HepG2 (cell line): Measurements from ENCODE around the gene ZNF524. TPM values are rescaled to one million over a fixed set of nuclear protein-coding genes. Genes with fewer than 3 reads are reported as not detected.

Experiments
- ARHGAP35 ChIP-seq: sonication (generic); formaldehyde crosslinking; IDR thresholded peaks from 2 replicates; pipeline ENCODE4 v1.9.0; 2022; ENCODE audit warnings: mild to moderate bottlenecking, inconsistent platforms, moderate library complexity, missing genetic modification reagents, borderline replicate concordance
- BRD4 ChIP-seq: sonication (generic); formaldehyde crosslinking; IDR thresholded peaks from 2 replicates; pipeline ENCODE4 v1.4.0; 2020; ENCODE audit warnings: missing genetic modification reagents
- CREM ChIP-seq, 2 experiments: sonication (generic) in 1 of 2; formaldehyde crosslinking in 1 of 2; IDR thresholded peaks; 2 replicates each; pipeline versions ENCODE4 v1.4.0 to v1.6.1; 2016 to 2020; ENCODE audit warnings: antibody characterized with exemption in 1 of 2, mild to moderate bottlenecking in 1 of 2, missing genetic modification reagents in 1 of 2
- HMG20B ChIP-seq: conservative IDR thresholded peaks from 2 replicates; pipeline ENCODE4 v1.6.1; 2016; ENCODE audit warnings: missing genetic modification reagents, missing compliant biosample characterization
- HOXA5 ChIP-seq: sonication (generic); formaldehyde crosslinking; IDR thresholded peaks from 2 replicates; pipeline ENCODE4 v1.4.0; 2020; ENCODE audit warnings: missing genetic modification reagents
- IKZF5 ChIP-seq: IDR thresholded peaks from 2 replicates; pipeline ENCODE4 v1.6.1; 2018; ENCODE audit warnings: missing genetic modification reagents, mild to moderate bottlenecking, missing compliant biosample characterization
- MED8 ChIP-seq: sonication (generic); formaldehyde crosslinking; IDR thresholded peaks from 2 replicates; pipeline ENCODE4 v1.8.1; 2023; ENCODE audit warnings: mild to moderate bottlenecking, missing genetic modification reagents; ENCODE audit not compliant: insufficient replicate concordance
- MXD3 ChIP-seq: IDR thresholded peaks from 2 replicates; pipeline ENCODE4 v1.6.1; 2016; ENCODE audit warnings: mild to moderate bottlenecking, missing biosample characterization, missing genetic modification reagents
- RERE ChIP-seq: IDR thresholded peaks from 2 replicates; pipeline ENCODE4 v1.6.1; 2016; ENCODE audit warnings: low read depth, missing genetic modification reagents, missing compliant biosample characterization
- SIX4 ChIP-seq: sonication (generic); formaldehyde crosslinking; IDR thresholded peaks from 2 replicates; pipeline ENCODE4 v1.4.0; 2020; ENCODE audit warnings: missing genetic modification reagents
- SRF ChIP-seq: IDR thresholded peaks from 2 replicates; pipeline ENCODE4 v1.6.1; 2011; ENCODE audit warnings: mild to moderate bottlenecking, low read depth, low read length, moderate library complexity
- STAT5B ChIP-seq: sonication (generic); formaldehyde crosslinking; IDR thresholded peaks from 2 replicates; pipeline ENCODE4 v1.4.0; 2020; ENCODE audit warnings: missing genetic modification reagents
- SUZ12 ChIP-seq: fragments of 150-350 bp; IDR thresholded peaks from 2 replicates; pipeline ENCODE4 v1.6.1; 2014; ENCODE audit warnings: low read depth, low read length
- U2AF2 ChIP-seq: fragments of 200-400 bp; formaldehyde crosslinking; IDR thresholded peaks from 2 replicates; pipeline ENCODE4 v1.6.1; 2017; ENCODE audit warnings: low read depth, mild to moderate bottlenecking, low read length
- ZBTB38 ChIP-seq: sonication (generic); formaldehyde crosslinking; IDR thresholded peaks from 2 replicates; pipeline ENCODE4 v1.5.1; 2020; ENCODE audit warnings: mild to moderate bottlenecking, missing genetic modification reagents
- ZFP37 ChIP-seq: sonication (generic); formaldehyde crosslinking; IDR thresholded peaks from 2 replicates; pipeline ENCODE4 v1.4.0; 2020; ENCODE audit warnings: missing genetic modification reagents, borderline replicate concordance
- ZNF276 ChIP-seq: sonication (generic); formaldehyde crosslinking; IDR thresholded peaks from 2 replicates; pipeline ENCODE4 v1.4.0; 2020; ENCODE audit warnings: mild to moderate bottlenecking, low read depth, missing genetic modification reagents
- ZNF576 ChIP-seq: sonication (generic); formaldehyde crosslinking; IDR thresholded peaks from 2 replicates; pipeline ENCODE4 v1.4.0; 2020; ENCODE audit warnings: mild to moderate bottlenecking, missing genetic modification reagents
- ZNF781 ChIP-seq: sonication (generic); formaldehyde crosslinking; IDR thresholded peaks from 2 replicates; pipeline ENCODE4 v1.5.1; 2020; ENCODE audit warnings: borderline replicate concordance, mild to moderate bottlenecking, missing genetic modification reagents; ENCODE audit errors: not compliant biosample characterization
- ZNF83 ChIP-seq: sonication (generic); formaldehyde crosslinking; IDR thresholded peaks from 2 replicates; pipeline ENCODE4 v1.4.0; 2020; ENCODE audit warnings: missing genetic modification reagents, mild to moderate bottlenecking, borderline replicate concordance
- polyA plus RNA-seq, 8 experiments: library from polyadenylated mRNA; depleted of rRNA in 3 of 8; stranded (reverse) in 7 of 8; unstranded in 1 of 8; fragments of >200 nt; fragmentation: Illumina TruSeq in 4 of 8; extraction: Trizol in 4 of 8; gene quantifications; 2 replicates each; pipeline versions ENCODE4 v1.2.1 to v1.2.3, GENCODE V29; 2011 to 2016; ENCODE audit warnings: low read depth in 4 of 8, missing spikeins in 1 of 8, mixed read lengths in 1 of 8; ENCODE audit not compliant: insufficient read depth in 1 of 8
- total RNA-seq, 5 experiments: library from RNA; depleted of rRNA; stranded (reverse); fragments of >200 nt; fragmentation: Illumina TruSeq; extraction: Trizol; gene quantifications; 2 replicates each; pipeline ENCODE4 v1.2.3, GENCODE V29; 2016; ENCODE audit warnings: low read depth in 1 of 5

ZNF524 gene
- total and polyA plus RNA-seq, 2 of the 13 experiments (the other 11 are each of a cell fraction or from before 2014, with no cell fraction given): 3.2 to 4.6 TPM

- TF ChIP-seq ZNF576 (CRISPR knock-in tag) (0 out of 2 replicates have a peak, but pooled peaks have one; percentile 71), MED8 (no peak), ZBTB38 (CRISPR knock-in tag) (no peak), BRD4 (CRISPR knock-in tag) (no peak; the same call in 1 of the 2 replicates), IKZF5 (peak; percentile 32; the same call in 1 of the 2 replicates), SRF (no peak), RERE (CRISPR knock-in tag) (no peak), HOXA5 (peak; percentile 41; the same call in 1 of the 2 replicates), ZFP37 (CRISPR knock-in tag) (0 out of 2 replicates have a peak, but pooled peaks have one; percentile 82), ZNF276 (CRISPR knock-in tag) (no peak), SUZ12 (no peak), ZNF83 (CRISPR knock-in tag) (no peak), ARHGAP35 (peak; percentile 89), CREM (IDR thresholded peaks at IDR 0.05) (no peak), CREM (CRISPR knock-in tag; IDR thresholded peaks at IDR 0.05) (no peak), MXD3 (0 out of 2 replicates have a peak, but pooled peaks have one; percentile 42), U2AF2 (no peak), SIX4 (CRISPR knock-in tag) (no peak), STAT5B (CRISPR knock-in tag) (0 out of 2 replicates have a peak, but pooled peaks have one; percentile 63), ZNF781 (CRISPR knock-in tag) (peak; percentile 48), HMG20B (CRISPR knock-in tag) (peak; percentile 61; the same call in 1 of the 2 replicates)
Measured at GRCh38 chr19:55581145-55581822, 18.8 kb upstream of the ZNF524 start (continued).
